Right lobe of liver (tissue), 6 donors: ENCODE data around the gene GRIPAP1. TPM values are rescaled to one million over a fixed set of nuclear protein-coding genes. Genes with fewer than 3 reads are reported as not detected.
"Not testable (repeated sequence)": the region's sequence is repeated elsewhere in the genome, so short reads cannot be mapped to it uniquely, and the experiment has no call there.

Experiments used
- ATAC-seq, 4 donors: fragments of 200-7000 bp; cut with Tn5 transposase; one replicate each; pipeline ENCODE4 v1.9.1; 2020; ENCODE audit warnings: mild to moderate bottlenecking in 4 of 4, moderate library complexity in 4 of 4
- DNase-seq, 3 donors: peaks; one replicate each; pipeline ENCODE4 v3.0.0-alpha.2; 2020
- H3K27ac ChIP-seq, 3 donors: fragments of 200-600 bp; one replicate each; pipeline ENCODE4 v1.8.0; 2022
- H3K27me3 ChIP-seq, 2 donors: fragments of 200-600 bp; one replicate each; pipeline ENCODE4 v1.8.0; 2022
- H3K36me3 ChIP-seq, 4 donors: fragments of 200-600 bp; sonication (generic) in 1 of 4; one replicate each; pipeline versions ENCODE4 v1.5.1 to v1.8.0; 2017 to 2022; ENCODE audit warnings: control low read depth in 1 of 4
- H3K4me1 ChIP-seq, 4 donors: fragments of 200-600 bp; sonication (generic) in 1 of 4; one replicate each; pipeline versions ENCODE4 v1.5.1 to v1.8.0; 2017 to 2022; ENCODE audit warnings: control low read depth in 1 of 4
- H3K4me3 ChIP-seq, 3 donors: fragments of 200-600 bp; one replicate each; pipeline ENCODE4 v1.8.0; 2022
- H3K9me3 ChIP-seq, 4 donors: fragments of 200-600 bp; sonication (generic) in 1 of 4; one replicate each; pipeline versions ENCODE4 v1.5.1 to v1.8.0; 2017 to 2022; ENCODE audit warnings: control low read depth in 1 of 4
- POLR2A ChIP-seq: fragments of 450-650 bp; IDR thresholded peaks from one replicate; pipeline ENCODE4 v1.6.1; 2017; ENCODE audit warnings: antibody characterized with exemption, mild to moderate bottlenecking
- WGBS: methylation state at CpG from one replicate; pipeline ENCODE4 v1.1.6; 2018; ENCODE audit warnings: low coverage, low lambda C conversion rate; ENCODE audit not compliant: insufficient coverage; ENCODE audit errors: missing lambda C conversion rate; 5-methylcytosine and 5-hydroxymethylcytosine counted together
- intact Hi-C, 2 donors: fragments of 100-400 bp; cut with DNase I; formaldehyde crosslinking; loops; one replicate each; pipeline versions ENCODE4 v1.11.2 to v1.14.1; 2022
- total RNA-seq, 6 experiments: library from RNA; depleted of rRNA in 2 of 6; stranded (reverse); fragments of >200 nt in 2 of 6; fragmentation: NEBNext Ultra II Directional in 3 of 6; extraction: Animal tissue kit (Norgen Biotek cat#: 25700) in 3 of 6; gene quantifications; one replicate each; pipeline versions ENCODE4 v1.1.0 to v1.2.4, GENCODE V29; 2016 to 2023
- TF ChIP-seq, protein P1 (sequence below), 4 donors: fragments of 200-600 bp in 3 of 4; fragments of 450-650 bp in 1 of 4; IDR thresholded peaks; one replicate each; pipeline versions ENCODE4 v1.5.1 to v1.8.0; 2016 to 2022; ENCODE audit warnings: antibody characterized with exemption in 4 of 4, mild to moderate bottlenecking in 2 of 4
- donor health status: DM: no; HTN: yes; CAD: no.
- donor health status: DM: no; HTN: no; CAD: no.
- donor health status: DM: no; HTN: no; CAD: no.
- donor health status: DM: no; HTN: yes; CAD: no.
- donor health status: DM: no; HTN: yes; CAD: no.

GRIPAP1 gene
- total RNA-seq, 6 experiments from 2014 or later, result 15.3 to 32.1 (median 22.0) TPM

DNA sequence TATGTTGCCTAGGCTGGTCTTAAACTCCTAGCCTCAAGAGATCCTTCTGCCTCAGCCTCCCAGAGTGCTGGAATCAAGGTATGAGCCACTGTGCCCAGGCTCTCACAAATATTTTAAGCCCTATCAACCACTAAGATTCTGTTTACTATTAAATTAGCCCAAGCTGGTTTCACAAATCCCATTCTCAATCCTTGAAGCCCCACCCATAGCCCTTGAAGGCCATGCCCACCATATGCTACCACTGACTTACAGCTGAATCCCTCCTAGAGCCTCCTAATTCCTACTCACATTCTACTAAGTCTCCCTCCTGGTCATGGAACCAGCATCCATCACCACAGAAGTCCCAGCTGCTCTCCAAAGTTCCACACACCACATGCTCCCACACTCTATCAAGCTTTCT lies 9.7 kb downstream of the GRIPAP1 start:
- intact Hi-C loops, result no loop called here
- Histone ChIP-seq H3K27ac (no peak overlapping the region), H3K27me3 (no peaks in the 10 kb centered on the region), H3K36me3 (peaks cover 0 to 12% (median 4%) of the 10 kb centered on the region in 4 donors), H3K4me1 (no peaks in the 10 kb centered on the region), H3K4me3 (no peak overlapping the region), H3K9me3 (no peaks in the 10 kb centered on the region)
- ATAC-seq (no peak), DNase-seq (no peak)
- no peak for TF ChIP-seq POLR2A
- TF ChIP-seq, protein P1, sequence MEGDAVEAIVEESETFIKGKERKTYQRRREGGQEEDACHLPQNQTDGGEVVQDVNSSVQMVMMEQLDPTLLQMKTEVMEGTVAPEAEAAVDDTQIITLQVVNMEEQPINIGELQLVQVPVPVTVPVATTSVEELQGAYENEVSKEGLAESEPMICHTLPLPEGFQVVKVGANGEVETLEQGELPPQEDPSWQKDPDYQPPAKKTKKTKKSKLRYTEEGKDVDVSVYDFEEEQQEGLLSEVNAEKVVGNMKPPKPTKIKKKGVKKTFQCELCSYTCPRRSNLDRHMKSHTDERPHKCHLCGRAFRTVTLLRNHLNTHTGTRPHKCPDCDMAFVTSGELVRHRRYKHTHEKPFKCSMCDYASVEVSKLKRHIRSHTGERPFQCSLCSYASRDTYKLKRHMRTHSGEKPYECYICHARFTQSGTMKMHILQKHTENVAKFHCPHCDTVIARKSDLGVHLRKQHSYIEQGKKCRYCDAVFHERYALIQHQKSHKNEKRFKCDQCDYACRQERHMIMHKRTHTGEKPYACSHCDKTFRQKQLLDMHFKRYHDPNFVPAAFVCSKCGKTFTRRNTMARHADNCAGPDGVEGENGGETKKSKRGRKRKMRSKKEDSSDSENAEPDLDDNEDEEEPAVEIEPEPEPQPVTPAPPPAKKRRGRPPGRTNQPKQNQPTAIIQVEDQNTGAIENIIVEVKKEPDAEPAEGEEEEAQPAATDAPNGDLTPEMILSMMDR (IDR thresholded peaks at IDR 0.05), result no peak

DNA sequence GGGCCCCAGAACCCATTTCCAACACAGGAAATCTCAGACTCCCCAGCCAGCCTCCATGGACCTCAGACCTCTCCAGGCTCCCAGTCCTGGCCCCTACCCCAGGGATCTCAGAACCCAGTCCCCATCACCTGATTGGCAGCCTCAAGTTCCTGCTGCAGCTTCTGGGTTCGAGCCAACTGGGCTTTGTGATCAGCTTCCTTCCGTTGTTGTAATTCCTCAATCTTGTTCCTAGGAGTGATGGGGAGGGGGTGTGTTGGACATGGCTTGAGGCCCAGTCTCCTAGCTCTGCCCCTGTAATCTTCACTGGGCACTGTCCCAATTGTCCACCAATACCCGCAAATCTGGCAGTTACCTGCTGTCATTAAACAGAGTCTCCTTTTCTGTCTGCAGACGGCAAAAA lies 12.6 kb downstream of the GRIPAP1 start:
- Histone ChIP-seq H3K36me3 (peaks cover 0 to 18% (median 4%) of the 10 kb centered on the region in 4 donors), H3K4me3 (no peak overlapping the region), H3K27ac (no peak overlapping the region), H3K9me3 (no peaks in the 10 kb centered on the region), H3K4me1 (no peaks in the 10 kb centered on the region), H3K27me3 (no peaks in the 10 kb centered on the region)
- WGBS, result 47% methylated on average over 3 of the region's 4 CpGs
- no peak for TF ChIP-seq POLR2A
- TF ChIP-seq, protein P1 (IDR thresholded peaks at IDR 0.05), result no peak
- peak in 1 of 3 donors; percentile 48 for DNase-seq
- ATAC-seq, result no peak
- intact Hi-C loops, result no loop called here

DNA sequence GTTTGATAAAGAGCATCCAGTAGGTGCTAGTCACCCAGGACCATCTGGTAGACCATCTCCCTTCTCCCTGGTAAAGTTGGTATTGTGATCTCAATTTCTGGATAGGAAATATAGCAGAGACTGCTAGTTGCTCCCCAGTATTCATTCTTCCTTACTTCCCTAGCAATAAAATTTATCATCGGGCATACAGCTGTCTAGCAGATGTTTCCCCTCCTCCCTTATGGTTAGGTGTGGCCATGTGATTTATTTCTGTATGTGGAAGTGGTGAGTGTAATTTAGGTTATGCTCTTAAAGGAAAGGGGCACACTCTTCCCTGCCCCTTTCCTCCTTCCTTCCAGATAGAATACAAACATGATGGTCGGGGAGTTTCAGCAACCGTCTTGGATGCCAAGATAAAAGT lies 18.2 kb downstream of the GRIPAP1 start:
- Histone ChIP-seq H3K36me3 (peaks cover 0 to 32% (median 2%) of the 10 kb centered on the region in 4 donors), H3K4me1 (no peaks in the 10 kb centered on the region), H3K9me3 (no peaks in the 10 kb centered on the region), H3K27me3 (no peaks in the 10 kb centered on the region), H3K27ac (no peak overlapping the region), H3K4me3 (no peak overlapping the region)
- intact Hi-C loops, result no loop called here
- no peak for DNase-seq
- WGBS, result 86% methylated on average over 3 of the region's 3 CpGs
- ATAC-seq, result no peak
- no peak for TF ChIP-seq POLR2A
- TF ChIP-seq, protein P1 (IDR thresholded peaks at IDR 0.05), result no peak

DNA sequence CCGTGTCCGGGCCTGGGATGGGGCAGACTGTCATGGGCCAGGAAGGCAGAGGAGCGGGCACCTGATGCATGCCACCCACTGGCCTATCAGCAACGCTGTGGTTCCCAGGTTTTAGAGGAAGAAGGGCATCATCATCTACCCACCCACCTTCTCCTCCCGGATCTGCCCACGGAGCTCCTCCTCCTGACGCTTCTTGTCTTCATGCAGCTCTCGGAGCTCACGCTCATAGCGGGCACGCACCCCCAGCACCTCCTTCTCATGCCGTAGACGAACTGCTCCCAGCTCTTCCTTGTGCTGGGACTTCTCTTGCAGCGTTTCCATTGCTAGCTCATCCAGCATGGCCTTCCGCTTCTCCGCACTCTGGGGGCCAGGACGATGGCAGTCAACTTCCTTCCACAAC lies 19.0 kb downstream of the GRIPAP1 start:
- H3K4me3 ChIP-seq, result no peak overlapping the region
- intact Hi-C loops, result no loop called here
- ATAC-seq, result no peak
- H3K4me1 ChIP-seq, result no peaks in the 10 kb centered on the region
- TF ChIP-seq, protein P1 (IDR thresholded peaks at IDR 0.05), result no peak
- TF ChIP-seq POLR2A, result no peak
- peaks cover 0 to 32% (median 2%) of the 10 kb centered on the region in 4 donors for H3K36me3 ChIP-seq
- H3K9me3 ChIP-seq, result no peaks in the 10 kb centered on the region
- no peak overlapping the region for H3K27ac ChIP-seq
- no peaks in the 10 kb centered on the region for H3K27me3 ChIP-seq
- 81% methylated on average over 10 of the region's 17 CpGs for WGBS
- peak in 1 of 3 donors; percentile 36 for DNase-seq

DNA sequence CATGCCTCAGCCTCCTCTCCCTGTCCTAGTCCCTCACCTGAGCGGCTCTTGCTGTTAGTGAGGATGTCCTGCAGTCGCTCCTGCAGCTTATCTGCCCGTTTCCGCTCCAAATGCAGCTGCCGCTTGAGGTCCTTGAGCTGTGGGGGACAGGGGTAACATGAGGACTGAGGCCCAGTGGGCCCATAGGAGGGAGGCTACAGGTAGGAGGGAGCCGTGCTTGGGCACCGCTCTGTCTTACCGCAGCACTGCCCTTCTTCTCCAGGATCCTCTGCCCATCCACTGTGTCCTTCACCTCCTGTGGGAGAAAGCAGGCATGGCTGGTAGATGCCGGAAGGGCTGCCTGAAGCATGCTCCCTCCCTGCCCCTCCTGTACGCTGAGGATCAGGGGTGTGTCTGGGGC lies 20.9 kb downstream of the GRIPAP1 start:
- Histone ChIP-seq H3K4me1 (no peaks in the 10 kb centered on the region), H3K4me3 (no peak overlapping the region), H3K27me3 (no peaks in the 10 kb centered on the region), H3K9me3 (no peaks in the 10 kb centered on the region), H3K36me3 (peaks cover 0 to 41% (median 4%) of the 10 kb centered on the region in 4 donors), H3K27ac (no peak overlapping the region)
- WGBS, result no CpG with 5 or more reads among the region's 10 CpGs
- DNase-seq (no peak), ATAC-seq (peak in 1 of 4 donors; percentile 45)
- intact Hi-C loops, result no loop called here
- no peak for TF ChIP-seq POLR2A
- TF ChIP-seq, protein P1 (IDR thresholded peaks at IDR 0.05), result no peak

DNA sequence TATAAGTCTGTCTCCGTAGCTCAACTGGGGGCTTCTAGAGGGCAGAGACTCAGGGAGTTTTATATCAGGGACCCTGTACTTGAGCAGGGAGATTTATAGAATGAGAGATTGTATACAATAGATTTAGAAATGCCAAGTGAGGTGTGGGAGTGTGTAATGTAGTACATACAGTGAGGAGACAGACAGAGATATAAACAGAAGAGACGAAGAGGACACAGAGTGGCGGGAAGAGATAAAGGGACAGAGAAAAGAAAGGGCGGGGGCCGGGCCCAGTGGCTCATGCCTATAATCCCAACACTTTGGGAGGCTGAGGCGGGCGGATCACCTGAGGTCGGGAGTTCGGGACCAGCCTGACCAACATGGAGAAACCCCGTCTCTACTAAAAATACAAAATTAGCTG lies 21.7 kb downstream of the GRIPAP1 start:
- DNase-seq, H3K4me1 ChIP-seq, H3K27ac ChIP-seq, H3K27me3 ChIP-seq, H3K9me3 ChIP-seq, H3K4me3 ChIP-seq, intact Hi-C loops, ATAC-seq: not testable (repeated sequence)
- H3K36me3 ChIP-seq, result peaks cover 0 to 48% (median 9%) of the 10 kb centered on the region in 4 donors
- WGBS, result 73% methylated on average over 10 of the region's 10 CpGs
